HG03439 (cell line): ENCODE results near the gene JAZF1.
"Not testable (repeated sequence)": the region's sequence is repeated elsewhere in the genome, so short reads cannot be mapped to it uniquely, and the experiment has no call there.

Experiments used
- ATAC-seq: cut with Tn5 transposase; IDR thresholded peaks from one replicate; pipeline ENCODE4 v1.9.1; 2021; ENCODE audit warnings: mild to moderate bottlenecking, moderate library complexity; ENCODE audit not compliant: unreplicated experiment

JAZF1 gene

GRCh38 chr7:27922907-27923641, 257.5 kb downstream of the JAZF1 start:
- ATAC-seq: peak; percentile 61

- not testable (repeated sequence) for ATAC-seq
Measured at GRCh38 chr7:27922389-27922788, 258.2 kb downstream of the JAZF1 start.

- ATAC-seq: peak; percentile 48
Measured at GRCh38 chr7:27921081-27921836, 259.3 kb downstream of the JAZF1 start.

- ATAC-seq: no peak
Measured at GRCh38 chr7:27920281-27920946, 260.2 kb downstream of the JAZF1 start.

GRCh38 chr7:27918503-27918902, 262.1 kb downstream of the JAZF1 start:
- no peak for ATAC-seq

GRCh38 chr7:27917774-27918314, 262.8 kb downstream of the JAZF1 start:
- no peak for ATAC-seq

- ATAC-seq: no peak
Measured at GRCh38 chr7:27917119-27917518, 263.5 kb downstream of the JAZF1 start.

- ATAC-seq: no peak
Measured at GRCh38 chr7:27916372-27916771, 264.2 kb downstream of the JAZF1 start.

GRCh38 chr7:27914409-27914808, 266.2 kb downstream of the JAZF1 start:
- ATAC-seq: no peak

- ATAC-seq: no peak
Measured at GRCh38 chr7:27912751-27913150, 267.8 kb downstream of the JAZF1 start.

- ATAC-seq: no peak
Measured at GRCh38 chr7:27911920-27912319, 268.7 kb downstream of the JAZF1 start.

- ATAC-seq: no peak
Measured at GRCh38 chr7:27910326-27910725, 270.3 kb downstream of the JAZF1 start.

- ATAC-seq: no peak
Measured at GRCh38 chr7:27908534-27909165, 271.9 kb downstream of the JAZF1 start.

GRCh38 chr7:27906385-27907091, 274.1 kb downstream of the JAZF1 start:
- no peak for ATAC-seq

GRCh38 chr7:27905951-27906350, 274.6 kb downstream of the JAZF1 start:
- no peak for ATAC-seq

- ATAC-seq: peak; percentile 75
Measured at GRCh38 chr7:27901028-27901760, 279.4 kb downstream of the JAZF1 start.

GRCh38 chr7:27900006-27900405, 280.6 kb downstream of the JAZF1 start:
- ATAC-seq: no peak

- ATAC-seq: no peak
Measured at GRCh38 chr7:27899601-27900000, 281.0 kb downstream of the JAZF1 start.

GRCh38 chr7:27897441-27897847, 283.2 kb downstream of the JAZF1 start:
- no peak for ATAC-seq

- no peak for ATAC-seq
Measured at GRCh38 chr7:27897001-27897400, 283.6 kb downstream of the JAZF1 start.
